Neural progenitor cell (in vitro differentiated cells): ENCODE measurements around the gene EPB41.

ENCODE experiments used
- CTCF ChIP-seq: fragments of 200-600 bp; sonication (generic); IDR thresholded peaks from 2 replicates; pipeline ENCODE4 v1.5.1; 2017; ENCODE audit warnings: antibody characterized with exemption, mild to moderate bottlenecking
- EZH2 ChIP-seq: fragments of 200-600 bp; sonication (generic); IDR thresholded peaks from 2 replicates; pipeline ENCODE4 v1.6.1; 2017; ENCODE audit warnings: antibody characterized with exemption, mild to moderate bottlenecking, moderate library complexity

GRCh38 chr1:29057700-29058099, 143.3 kb downstream of the EPB41 start:
- TF ChIP-seq CTCF (no peak), EZH2 (no peak)
